IPS-NIHi7 (cell line): ENCODE data around the gene IRF7.

Experiments used
- DNase-seq: peaks from one replicate; pipeline ENCODE4 v3.0.0; 2012; ENCODE audit warnings: mixed read lengths; ENCODE audit errors: extremely low spot score

IRF7 gene

DNA sequence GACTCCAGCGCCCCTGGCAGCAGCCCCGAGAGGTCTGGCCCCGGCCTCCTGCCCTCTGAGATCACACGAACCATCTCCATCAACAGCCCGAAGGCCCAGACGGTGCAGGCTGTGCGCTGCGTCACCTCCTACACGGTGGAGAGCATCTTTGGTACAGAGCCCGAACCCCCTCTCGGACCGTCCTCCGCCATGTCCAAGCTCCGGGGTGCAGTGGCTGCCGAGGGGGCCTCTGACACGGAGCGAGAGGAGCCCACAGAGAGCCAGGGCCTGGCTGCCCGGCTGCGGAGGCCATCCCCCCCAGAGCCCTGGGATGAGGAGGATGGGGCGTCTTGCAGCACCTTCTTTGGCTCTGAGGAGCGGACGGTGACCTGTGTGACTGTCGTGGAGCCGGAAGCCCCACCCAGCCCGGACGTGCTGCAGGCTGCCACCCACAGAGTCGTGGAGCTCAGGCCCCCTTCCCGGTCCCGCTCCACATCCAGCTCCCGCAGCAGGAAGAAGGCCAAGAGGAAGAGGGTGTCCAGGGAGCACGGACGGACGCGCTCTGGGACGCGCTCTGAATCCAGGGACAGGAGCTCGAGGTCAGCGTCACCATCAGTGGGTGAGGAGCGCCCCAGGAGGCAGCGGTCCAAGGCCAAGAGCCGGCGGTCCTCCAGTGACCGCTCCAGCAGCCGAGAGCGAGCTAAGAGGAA, 7.6 kb downstream of the IRF7 start:
- no peak for DNase-seq

DNA sequence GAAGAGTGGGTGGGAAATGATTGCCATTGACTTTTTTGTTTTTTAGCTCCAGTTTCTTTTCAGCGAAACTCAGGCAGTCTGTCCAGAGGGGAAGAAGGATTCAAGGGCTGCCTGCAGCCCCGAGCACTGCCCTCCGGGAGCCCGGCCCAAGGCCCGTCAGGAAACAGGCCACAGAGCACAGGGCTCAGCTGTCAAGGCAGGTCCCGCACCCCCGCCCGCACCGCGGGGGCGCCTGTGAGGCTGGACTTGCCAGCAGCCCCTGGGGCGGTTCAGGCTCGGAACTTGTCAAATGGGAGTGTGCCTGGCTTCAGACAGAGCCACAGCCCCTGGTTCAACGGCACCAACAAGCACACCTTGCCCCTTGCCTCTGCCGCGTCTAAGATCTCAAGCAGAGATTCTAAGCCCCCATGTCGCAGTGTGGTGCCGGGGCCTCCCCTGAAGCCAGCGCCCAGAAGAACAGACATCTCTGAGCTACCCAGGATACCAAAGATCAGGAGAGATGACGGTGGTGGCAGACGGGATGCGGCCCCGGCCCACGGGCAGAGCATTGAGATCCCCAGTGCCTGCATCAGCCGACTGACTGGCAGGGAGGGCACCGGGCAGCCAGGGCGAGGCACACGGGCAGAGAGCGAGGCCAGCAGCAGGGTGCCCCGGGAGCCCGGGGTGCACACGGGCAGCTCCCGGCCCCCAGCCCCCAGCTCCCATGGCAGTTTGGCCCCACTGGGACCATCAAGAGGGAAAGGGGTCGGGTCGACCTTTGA, 8.6 kb downstream of the IRF7 start:
- no peak for DNase-seq

DNA sequence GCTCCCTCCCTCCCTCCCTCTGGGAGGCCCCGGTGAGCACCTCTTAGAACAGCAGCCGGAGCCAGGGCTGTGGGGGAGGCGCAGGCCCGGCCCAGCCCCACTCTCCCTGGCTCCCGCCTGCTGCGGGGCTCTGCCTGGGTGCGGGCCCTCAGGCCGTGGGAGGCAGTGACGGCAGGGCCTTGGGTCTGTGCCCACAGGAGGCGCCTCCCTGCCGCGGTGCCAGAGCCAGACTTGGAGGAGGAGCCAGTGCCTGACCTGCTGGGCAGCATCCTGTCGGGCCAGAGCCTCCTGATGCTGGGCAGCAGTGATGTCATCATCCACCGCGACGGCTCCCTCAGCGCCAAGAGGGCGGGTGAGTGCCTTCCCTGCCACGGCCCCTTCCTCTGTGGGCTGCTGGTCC, 9.5 kb downstream of the IRF7 start:
- DNase-seq: no peak

DNA sequence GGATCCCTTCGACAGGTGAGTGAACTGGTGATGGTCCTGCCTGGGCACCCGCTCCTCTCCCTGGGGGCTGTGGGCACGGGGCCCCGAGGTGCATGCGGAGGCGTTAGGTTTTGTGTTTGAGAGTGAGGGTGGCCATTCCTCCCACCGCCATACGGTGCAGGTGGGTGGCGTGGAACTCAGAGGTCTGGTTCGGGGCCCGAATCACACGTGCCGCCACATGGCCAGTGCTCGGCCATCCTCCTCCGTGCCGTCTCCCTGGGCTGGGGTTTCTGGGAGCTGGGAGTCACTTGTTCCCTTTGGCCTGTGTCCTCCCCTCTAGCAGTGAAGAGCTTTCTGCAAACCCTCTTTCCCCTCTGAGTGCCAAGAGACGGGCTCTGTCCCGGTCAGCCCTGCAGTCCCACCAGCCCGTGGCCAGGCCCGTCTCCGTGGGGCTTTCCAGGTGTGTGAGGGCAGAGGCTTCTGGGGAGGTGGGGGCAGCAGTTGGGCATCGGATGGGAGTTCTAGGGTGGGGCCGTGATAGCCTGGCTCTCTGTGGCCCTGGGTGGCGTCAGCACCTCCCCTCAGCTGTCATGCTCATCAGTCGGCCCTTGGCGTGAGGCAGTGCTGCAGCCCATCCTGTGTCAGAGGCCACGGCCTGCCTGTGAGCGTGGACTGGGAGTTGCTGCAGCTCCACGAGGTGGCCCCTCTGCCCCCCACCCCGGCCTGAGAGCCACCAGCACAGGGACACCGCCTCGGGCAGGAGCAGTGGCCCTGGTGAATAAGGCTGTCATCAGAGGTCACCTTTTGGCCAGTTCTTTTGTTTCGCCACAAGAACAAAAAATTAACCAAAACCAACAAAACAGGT, 10.2 kb downstream of the IRF7 start:
- no peak for DNase-seq

DNA sequence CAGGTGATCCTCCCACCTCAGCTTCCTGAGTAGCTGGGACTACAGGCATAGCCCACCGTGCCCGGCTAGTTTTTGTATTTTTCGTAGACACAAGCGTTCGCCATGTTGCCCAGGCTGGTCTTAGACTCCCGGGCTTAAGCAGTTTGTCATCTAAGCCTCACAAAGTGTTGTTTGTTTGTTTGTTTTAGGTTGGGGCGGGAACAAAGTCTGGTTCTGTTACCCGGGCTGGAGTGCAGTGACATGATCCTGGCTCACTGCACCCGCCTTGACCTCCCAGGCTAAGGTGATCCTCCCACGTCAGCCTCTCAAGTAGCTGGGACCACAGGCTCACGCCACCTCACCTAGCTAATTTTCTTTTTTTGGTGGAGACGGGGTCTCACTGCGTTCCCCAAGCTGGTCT, 12.6 kb downstream of the IRF7 start:
- DNase-seq: no peak

DNA sequence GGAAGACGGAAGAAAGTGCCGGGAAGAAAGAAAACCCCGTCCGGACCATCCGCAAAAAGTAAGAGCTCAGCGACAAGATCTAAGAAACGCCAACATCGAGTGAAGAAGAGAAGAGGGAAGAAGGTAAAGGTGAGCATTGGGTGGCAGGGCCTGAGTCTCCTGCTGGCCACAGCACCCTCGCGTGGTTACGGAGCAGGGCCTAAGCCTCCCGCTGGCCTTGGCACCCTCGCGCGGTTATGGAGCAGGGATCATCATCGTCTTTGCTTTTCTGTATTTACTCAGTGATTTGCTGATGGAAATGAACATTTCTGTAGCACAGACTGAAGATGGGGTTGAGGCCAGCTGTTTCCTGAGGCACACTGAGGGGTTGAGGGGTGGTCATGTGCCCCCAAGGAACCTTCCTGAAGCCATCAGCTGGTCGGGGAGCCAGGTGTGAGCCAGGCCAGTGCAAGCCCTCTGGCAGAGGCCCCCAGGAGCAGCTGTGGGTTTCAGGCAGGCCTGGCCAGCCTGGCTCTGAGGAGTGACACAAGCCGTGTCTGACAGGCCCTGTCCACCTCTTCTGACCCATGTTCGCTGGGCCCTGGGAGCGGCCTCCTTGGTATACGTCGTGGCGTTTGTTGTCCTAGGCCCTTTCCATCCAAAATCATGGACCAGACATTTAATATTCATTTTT, 14.0 kb downstream of the IRF7 start:
- DNase-seq: no peak

DNA sequence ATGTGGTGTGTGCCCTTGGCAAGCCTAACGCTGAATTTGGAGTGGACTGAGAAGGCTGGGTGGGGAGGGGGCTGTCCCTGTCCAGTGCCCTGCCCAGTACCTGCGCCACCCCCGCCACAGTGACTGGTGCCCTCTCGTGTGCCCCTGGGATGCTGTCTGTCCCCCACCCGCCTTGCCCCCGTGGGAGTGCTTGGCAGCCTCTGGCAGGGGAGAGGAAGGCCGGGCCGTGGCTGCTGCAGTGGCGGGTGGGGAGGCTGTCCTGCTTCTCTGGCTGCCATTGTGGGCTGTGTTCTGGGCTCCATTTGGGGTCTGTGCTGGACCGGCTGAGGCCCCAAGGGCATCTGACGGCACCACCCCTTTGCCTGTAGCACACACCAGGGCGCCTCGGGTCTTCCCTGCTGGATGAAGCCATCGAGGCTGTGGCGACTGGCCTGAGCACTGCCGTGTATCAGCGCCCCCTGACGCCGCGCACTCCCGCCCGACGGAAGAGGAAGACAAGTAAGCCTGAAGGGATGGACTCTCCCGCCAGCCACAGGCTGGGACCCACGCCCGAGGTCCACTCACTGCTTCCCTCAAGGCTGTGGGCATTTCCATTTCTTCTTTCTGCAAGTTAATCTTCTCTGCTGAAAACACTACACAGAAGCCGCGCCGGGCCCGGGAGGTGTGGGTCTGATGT, 17.6 kb downstream of the IRF7 start:
- DNase-seq: no peak

DNA sequence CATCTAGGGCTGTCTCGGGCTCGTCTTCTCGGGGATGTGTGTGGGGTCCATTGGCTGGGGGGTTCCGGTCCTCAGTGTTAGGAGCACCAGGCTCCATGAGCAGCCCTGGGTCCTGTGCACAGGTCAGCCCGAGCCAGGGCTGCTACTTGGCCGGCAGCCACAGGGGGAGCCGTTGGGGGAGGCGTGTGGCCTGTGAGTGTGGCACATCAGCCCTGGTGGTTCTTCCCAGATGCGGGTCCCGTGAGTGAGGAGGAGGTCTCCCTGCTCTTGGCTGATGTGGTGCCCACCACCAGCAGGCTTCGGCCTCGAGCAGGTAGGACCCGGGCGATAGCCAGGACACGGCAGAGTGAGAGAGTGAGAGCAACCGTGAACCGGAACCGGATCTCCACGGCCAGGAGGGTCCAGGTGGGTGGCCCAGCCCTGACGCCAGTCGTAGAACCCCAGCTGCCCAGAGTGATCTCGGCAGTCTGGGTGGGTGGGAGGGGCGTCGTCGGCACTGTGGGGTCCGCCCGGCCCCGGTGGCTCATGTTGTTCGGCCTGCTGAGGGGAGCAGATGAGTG, 18.5 kb downstream of the IRF7 start:
- peak; percentile 74 for DNase-seq

DNA sequence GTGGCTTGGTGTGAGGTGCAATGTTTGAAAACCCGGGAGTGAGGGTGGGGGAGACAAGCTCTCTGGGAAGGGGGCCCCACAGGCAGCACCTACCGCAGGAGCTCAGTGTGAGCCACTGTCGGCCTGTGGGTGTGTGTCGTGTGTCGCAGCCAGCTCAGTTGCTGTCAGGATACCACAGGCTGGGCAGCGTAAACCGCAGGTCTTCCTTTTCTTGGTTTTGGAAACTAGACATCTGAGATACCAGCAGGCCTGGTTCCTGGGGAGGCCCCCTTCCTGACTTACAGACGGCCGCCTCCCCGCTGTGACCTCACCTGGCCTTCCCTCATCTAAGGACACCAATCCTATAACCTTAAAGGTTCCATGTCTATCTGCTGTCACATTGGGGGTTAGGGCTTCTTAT, 19.4 kb downstream of the IRF7 start:
- DNase-seq: no peak

DNA sequence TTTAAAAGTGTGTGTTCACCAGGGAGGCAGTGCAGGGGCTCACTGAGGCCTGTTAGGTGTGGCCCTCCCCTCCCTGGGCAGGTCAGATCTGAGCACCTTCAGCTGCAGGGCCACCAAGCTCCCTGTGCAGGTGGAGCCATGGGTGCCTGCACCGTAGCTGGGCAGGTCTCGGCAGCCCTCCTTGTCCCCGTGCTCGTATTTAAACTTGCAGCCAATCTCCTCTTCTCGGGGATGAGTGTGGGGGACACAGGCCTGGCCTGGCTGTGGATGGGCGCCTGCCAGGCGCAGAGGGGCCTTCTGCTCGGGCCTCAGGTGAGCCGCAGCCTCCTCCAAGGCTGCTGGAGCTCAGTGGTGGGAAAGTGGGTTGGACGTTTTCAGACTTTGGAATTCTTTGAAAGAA, 20.4 kb downstream of the IRF7 start:
- no peak for DNase-seq

DNA sequence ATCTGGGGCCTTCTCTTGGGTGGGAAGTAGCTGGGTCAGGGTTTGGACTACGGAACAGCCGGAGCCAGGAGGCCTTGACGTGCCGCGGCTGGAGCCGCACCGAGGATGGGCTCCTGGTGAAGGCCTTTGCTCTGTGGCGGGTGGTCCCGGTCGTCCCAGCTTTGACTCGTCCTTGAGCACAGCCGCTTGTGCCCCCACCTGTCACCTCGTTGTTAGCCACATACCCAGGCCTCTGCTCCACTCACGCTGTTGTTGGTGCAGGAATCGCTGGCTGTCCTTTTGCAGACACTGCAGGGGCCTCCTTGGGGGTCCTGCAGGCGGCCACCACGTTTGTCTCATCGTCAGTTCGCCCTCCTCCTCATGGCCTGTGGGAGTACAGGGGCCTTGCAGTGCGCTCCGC, 22.4 kb downstream of the IRF7 start:
- DNase-seq: no peak

DNA sequence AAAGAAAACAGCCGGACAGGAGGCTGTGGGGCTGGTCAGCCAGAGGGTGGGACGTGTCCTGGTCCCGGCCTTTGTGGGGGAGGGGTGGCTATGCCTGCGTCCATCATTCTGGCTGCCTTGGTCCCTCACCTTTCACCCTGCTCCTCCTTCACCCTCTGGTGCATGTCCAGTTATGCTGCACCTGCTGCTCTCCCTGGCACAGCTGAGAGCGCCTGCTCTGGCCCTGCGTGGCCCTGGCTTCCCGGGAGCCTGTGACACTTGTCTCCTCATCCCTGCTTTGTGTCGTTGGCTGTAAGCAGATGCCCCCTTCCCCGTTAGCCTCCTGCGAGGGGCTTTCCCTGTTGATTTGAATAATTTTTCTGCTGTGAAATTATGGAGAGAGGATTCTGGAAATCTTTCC, 22.8 kb downstream of the IRF7 start:
- no peak for DNase-seq

DNA sequence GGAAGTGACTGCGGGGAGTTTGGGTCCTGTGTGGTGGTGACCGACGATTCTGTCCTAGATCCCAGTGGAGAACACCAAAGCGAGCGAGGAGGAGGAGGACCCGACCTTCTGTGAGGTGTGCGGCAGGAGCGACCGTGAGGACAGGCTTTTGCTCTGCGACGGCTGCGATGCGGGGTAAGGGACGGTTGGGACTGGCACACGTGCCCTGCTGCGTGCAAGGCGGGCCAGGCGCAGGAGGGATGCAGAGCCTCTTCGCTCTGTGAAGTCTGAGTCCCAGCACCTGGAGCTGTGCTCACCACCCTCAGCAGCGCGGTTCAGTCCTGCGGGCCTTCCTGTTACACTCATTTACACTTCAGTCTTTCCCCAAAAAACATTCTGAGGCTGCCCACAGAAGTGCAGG, 23.2 kb downstream of the IRF7 start:
- DNase-seq: no peak

DNA sequence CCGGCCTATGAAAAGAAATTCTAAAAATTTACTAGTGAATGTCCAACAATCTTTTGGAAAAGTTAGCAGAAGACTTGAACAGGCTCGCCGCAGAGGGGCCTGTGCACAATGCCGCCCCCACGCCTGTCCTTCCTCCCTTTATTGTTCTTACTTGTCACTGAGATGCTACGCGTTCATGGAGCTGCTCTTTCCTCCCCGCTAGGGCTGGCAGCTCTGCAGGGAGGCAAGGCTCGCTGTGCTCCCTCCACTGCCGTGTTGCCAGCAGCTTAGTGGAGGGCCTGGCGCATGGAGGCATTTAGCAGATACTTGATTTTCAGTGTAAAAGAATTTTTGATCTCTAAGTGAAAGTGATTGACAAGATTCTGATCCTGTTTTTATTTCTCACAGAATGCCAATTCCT, 24.8 kb downstream of the IRF7 start:
- DNase-seq: no peak

DNA sequence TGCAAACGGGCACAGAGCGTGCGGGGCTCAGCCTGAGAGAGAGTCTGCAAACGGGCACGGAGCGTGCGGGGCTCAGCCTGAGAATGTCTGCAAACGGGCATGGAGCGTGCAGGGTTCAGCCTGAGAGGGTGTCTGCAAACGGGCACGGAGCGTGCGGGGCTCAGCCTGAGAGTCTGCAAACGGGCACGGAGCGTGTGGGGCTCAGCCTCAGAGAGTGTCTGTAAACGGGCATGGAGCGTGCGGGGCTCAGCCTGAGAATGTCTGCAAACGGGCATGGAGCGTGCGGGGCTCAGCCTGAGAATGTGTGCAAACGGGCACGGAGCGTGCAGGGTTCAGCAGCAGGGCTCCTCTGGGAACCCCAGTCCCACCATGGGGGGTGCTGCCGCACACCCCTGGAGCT, 26.0 kb downstream of the IRF7 start:
- DNase-seq: no peak

DNA sequence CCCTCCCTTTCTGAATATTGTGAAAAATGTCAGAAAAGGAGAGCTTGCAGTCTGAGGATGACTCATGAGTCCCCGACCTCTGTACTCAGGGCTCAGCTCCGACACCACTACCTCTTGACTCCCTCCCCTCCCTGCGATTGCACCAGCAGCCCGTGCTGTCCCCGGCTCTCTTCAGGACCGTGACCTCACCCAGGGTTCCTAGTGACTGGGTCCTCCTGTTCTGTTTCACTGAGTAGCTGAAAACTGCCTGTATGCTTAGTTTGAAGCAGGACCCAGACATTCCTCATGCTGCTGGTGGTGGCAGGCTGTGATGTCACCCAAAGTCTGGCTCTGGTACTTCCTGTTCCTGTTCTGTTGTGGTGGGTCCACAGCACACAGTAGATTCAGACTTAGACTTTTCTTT, 27.8 kb downstream of the IRF7 start:
- DNase-seq: no peak

DNA sequence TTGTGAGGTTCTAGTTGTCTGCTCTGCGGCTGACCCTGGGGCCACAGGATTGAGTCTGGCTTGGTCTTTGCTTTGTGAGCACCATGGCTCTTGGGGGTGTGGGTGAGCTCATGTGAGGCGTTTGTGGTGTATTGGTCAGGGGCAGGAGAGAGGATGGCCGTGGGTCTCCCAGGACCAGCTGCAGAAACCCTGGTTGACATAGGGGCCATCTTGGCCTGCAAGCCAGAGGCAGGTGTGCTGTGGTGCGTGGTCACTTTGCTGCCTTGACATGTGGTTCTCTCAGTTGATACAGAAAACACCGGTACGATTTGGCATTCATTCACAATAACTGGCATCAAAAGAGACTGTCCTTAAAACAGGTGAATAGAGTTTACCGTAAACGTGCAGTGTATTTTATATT, 28.2 kb downstream of the IRF7 start:
- DNase-seq: no peak

DNA sequence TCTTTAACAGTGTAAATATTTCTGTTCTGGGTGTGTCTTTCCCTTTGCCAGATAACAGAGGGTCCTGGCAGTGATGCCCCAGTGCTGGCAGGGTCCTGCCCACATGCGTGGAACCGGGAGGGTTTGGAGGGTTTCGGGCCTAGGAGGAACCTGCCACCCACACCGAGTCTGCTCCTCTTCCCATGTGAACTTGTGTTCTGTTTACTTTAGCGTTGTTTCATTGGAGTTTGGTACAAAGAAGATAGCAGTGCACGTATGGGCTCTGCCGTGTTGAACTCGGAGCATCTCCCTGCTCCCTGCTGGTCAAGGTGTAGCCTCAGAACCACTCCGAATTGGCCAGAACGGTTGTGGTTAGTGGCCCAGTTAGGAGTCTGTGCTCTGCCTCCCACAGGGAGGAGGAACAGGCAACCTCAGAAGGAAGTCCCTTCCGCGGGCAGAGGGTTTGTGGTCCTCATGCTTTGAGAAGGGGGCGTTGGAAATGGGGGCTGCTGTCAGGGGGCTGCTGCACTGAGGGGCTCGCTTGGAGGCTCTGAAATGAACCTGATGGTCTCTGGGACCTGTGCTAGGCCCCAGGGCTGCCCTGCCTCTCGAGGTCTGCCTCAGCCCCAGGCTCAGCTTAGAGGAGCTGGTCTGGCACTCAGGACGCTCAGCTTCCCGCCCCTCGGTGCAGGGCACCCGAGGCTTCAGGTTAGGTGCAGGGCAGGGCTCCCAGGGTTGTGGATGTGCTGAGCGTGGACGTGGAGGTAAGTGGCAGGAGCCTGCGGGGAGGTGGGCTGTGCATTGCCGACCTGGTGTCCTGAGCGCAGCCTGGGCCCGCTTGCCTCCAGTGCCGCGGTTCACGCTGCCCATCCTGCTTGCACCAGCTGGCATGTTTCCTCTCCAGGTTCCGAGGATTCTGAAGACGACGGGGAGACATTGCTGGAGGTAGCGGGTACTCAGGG, 29.1 kb downstream of the IRF7 start:
- no peak for DNase-seq

DNA sequence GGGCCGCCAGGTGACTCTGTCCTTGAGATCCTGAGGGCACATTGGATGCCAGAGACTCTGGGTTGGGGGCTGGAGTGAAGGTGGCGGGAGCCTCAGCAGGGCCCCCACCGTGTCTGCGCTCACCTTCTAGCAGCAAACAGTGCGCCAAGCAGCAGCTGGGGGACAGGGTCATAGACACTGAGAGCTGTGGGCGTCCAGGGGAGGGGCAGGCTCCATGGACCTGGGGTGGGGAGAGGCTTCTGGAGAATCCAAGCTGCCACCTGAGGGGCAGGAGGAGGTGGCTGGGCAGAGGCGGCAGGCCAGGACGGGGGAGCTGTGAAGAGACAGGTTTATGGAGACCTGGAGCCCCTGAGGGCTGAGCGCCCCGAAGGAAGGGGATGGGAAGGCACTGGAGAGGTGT, 31.5 kb downstream of the IRF7 start:
- no peak for DNase-seq

DNA sequence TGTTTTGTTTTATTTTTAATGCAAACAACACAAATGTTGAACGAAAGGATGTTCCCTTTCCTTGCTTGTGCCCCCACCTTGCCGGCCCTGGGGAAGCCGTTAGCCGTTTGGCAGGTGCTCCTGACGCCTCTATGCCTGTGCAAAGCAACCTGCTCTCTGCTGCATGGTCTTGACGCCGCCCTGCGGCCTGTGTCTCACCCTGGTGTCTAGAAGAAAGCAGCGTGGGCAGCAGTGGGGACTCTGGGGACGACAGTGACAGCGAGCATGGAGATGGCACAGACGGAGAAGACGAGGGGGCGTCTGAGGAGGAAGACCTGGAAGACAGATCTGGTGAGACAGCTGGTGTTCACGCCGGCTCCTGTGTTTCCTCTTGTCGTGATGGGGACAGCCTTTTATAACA, 34.0 kb downstream of the IRF7 start:
- DNase-seq: no peak
